BJ (cell line): ENCODE results near the gene MYO1A. TPM values are rescaled to one million over a fixed set of nuclear protein-coding genes. Genes with fewer than 3 reads are reported as not detected.

Experiments
- CTCF ChIA-PET: fragments of 350-600 bp; formaldehyde crosslinking; extraction: SDS; loops from one replicate; lab custom pipeline; 2021; ENCODE audit warnings: antibody characterized with exemption, inconsistent platforms; lab: Yijun Ruan, JAX
- POLR2A ChIA-PET: fragments of 300-600 bp; sonication (Branson Sonifier 250); formaldehyde crosslinking; extraction: SDS; loops from one replicate; lab custom pipeline; 2021; ENCODE audit warnings: antibody characterized with exemption; lab: Charles Lee
- DNase-seq: peaks from one replicate; pipeline ENCODE4 v3.0.0-alpha.2; 2011; ENCODE audit warnings: low read depth
- H3K27me3 ChIP-seq: 2 replicates; pipeline ENCODE4 v1.6.0; 2011; ENCODE audit warnings: low read length; ENCODE audit not compliant: control insufficient read depth, insufficient read depth
- H3K36me3 ChIP-seq: 2 replicates; pipeline ENCODE4 v1.5.1; 2011; ENCODE audit warnings: low read length; ENCODE audit not compliant: control insufficient read depth, insufficient read depth
- H3K4me3 ChIP-seq: 2 replicates; pipeline ENCODE4 v1.5.1; 2011; ENCODE audit warnings: low read depth, mild to moderate bottlenecking, control low read depth, low read length
- CTCF ChIP-seq: IDR thresholded peaks from 2 replicates; pipeline ENCODE4 v1.5.1; 2011; ENCODE audit warnings: low read depth, mild to moderate bottlenecking, control low read depth, inconsistent platforms, low read length, moderate library complexity; ENCODE audit not compliant: insufficient read depth
- polyA plus RNA-seq: library from polyadenylated mRNA; depleted of rRNA; stranded (reverse); fragments of >200 nt; gene quantifications from 2 replicates; pipeline ENCODE4 v1.2.3, GENCODE V29; 2011

Gene MYO1A
- polyA plus RNA-seq, 1 experiment: 0.15 TPM

- TF ChIP-seq CTCF: no peak
- H3K36me3 ChIP-seq: no peaks in the 10 kb centered on the region
- DNase-seq: no peak
- POLR2A ChIA-PET: no interaction called here
- H3K27me3 ChIP-seq: peaks cover 6% of the 10 kb centered on the region
- no peak overlapping the region for H3K4me3 ChIP-seq
- CTCF ChIA-PET: interaction anchor here (0.6 to 6.0 kb wide), 9 partner anchors 13 to 284 kb away, joined by 3 to 37 read pairs (median 5); partner anchors contain the start of gene HSD17B6
These were observed 2.7 kb downstream of the MYO1A start for GRCh38 chr12:57046947-57047890.

- no peak overlapping the region for H3K4me3 ChIP-seq
- ChIA-PET POLR2A (no interaction called here), CTCF (interaction anchor here (1.4 to 2.5 kb wide), 4 partner anchors 12 to 45 kb away, joined by 4 to 8 read pairs (median 5); no protein-coding TSS in a partner anchor)
- no peak for TF ChIP-seq CTCF
- no peaks in the 10 kb centered on the region for H3K36me3 ChIP-seq
- H3K27me3 ChIP-seq: peaks cover 6% of the 10 kb centered on the region
- DNase-seq: no peak
These were observed 3.7 kb downstream of the MYO1A start for GRCh38 chr12:57046086-57046791.

GRCh38 chr12:57044889-57045288 is 5.0 kb downstream of the MYO1A start:
- no peak overlapping the region for H3K4me3 ChIP-seq
- TF ChIP-seq CTCF: no peak
- POLR2A ChIA-PET: no interaction called here
- peaks cover 12% of the 10 kb centered on the region for H3K27me3 ChIP-seq
- CTCF ChIA-PET: interaction anchor here (1.9 to 2.5 kb wide), 2 partner anchors 11 to 16 kb away, joined by 5 to 8 read pairs; no protein-coding TSS in a partner anchor
- DNase-seq: no peak
- H3K36me3 ChIP-seq: no peaks in the 10 kb centered on the region

- POLR2A ChIA-PET: no interaction called here
- Histone ChIP-seq H3K36me3 (no peaks in the 10 kb centered on the region), H3K4me3 (no peak overlapping the region), H3K27me3 (peaks cover 13% of the 10 kb centered on the region)
- CTCF ChIA-PET: interaction anchor here (1.0 to 2.5 kb wide), 3 partner anchors 16 to 43 kb away, joined by 3 to 8 read pairs (median 5); no protein-coding TSS in a partner anchor
- no peak for TF ChIP-seq CTCF
- DNase-seq: no peak
These were observed 5.5 kb downstream of the MYO1A start for GRCh38 chr12:57044468-57044867.

GRCh38 chr12:57042695-57043094 is 7.2 kb downstream of the MYO1A start:
- H3K36me3 ChIP-seq: no peaks in the 10 kb centered on the region
- TF ChIP-seq CTCF: no peak
- DNase-seq: no peak
- H3K4me3 ChIP-seq: no peak overlapping the region
- H3K27me3 ChIP-seq: peaks cover 13% of the 10 kb centered on the region
- POLR2A ChIA-PET: no interaction called here
- CTCF ChIA-PET: no interaction called here
